ENCODE results near the gene GUCY2F.

DNA sequence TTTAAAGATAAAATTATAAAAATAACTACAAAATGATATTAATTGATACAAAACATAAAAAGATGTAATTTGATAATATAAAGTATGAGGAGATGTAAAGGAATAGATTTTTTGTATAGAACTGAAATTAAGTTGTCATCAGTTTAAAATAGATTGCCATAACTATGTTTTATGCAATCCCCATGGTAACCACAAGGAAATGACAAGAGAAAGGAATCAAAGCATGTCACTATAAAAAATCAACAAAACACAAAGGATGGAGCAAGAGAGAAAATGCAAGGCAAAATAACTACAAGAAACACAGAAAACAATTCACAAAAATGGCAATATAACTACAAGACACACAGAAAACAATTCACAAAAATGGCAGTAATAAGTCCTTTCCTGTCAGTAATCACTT is 27.0 kb upstream of the GUCY2F start:
- TF ChIP-seq, protein P1, sequence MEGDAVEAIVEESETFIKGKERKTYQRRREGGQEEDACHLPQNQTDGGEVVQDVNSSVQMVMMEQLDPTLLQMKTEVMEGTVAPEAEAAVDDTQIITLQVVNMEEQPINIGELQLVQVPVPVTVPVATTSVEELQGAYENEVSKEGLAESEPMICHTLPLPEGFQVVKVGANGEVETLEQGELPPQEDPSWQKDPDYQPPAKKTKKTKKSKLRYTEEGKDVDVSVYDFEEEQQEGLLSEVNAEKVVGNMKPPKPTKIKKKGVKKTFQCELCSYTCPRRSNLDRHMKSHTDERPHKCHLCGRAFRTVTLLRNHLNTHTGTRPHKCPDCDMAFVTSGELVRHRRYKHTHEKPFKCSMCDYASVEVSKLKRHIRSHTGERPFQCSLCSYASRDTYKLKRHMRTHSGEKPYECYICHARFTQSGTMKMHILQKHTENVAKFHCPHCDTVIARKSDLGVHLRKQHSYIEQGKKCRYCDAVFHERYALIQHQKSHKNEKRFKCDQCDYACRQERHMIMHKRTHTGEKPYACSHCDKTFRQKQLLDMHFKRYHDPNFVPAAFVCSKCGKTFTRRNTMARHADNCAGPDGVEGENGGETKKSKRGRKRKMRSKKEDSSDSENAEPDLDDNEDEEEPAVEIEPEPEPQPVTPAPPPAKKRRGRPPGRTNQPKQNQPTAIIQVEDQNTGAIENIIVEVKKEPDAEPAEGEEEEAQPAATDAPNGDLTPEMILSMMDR (IDR thresholded peaks at IDR 0.05; ENCODE audit: low read length) = no peak
- TF ChIP-seq EZH2 (optimal IDR thresholded peaks at IDR 0.05; ENCODE audit: low read depth, low read length) = no peak
- no peak for TF ChIP-seq EZH2phosphoT487 (IDR thresholded peaks at IDR 0.05; ENCODE audit: low read length)

All from MM.1S (cell line).